ENCODE results near the gene SRSF4. TPM values are rescaled to one million over a fixed set of nuclear protein-coding genes. Genes with fewer than 3 reads are reported as not detected.

SRSF4 gene
- total and polyA plus RNA-seq, 4 experiments from 2014 or later = 60.2 to 104 (median 85.1) TPM

GRCh38 chr1:29120367-29120766 is 61.3 kb downstream of the SRSF4 start:
- peaks cover 1 to 18% (median 5%) of the 10 kb centered on the region in 4 donors for H3K4me1 Mint-ChIP-seq
- H3K4me3 Mint-ChIP-seq = peak overlapping the region in 6 of 8 donors; percentile 17 to 71 (median 36)
- ChIA-PET POLR2A (ENCODE audit: partially characterized antibody) (interaction anchor here (1.0 kb wide), 1 partner anchor 14 kb away, joined by 4 read pairs; no protein-coding TSS in a partner anchor), CTCF (ENCODE audit: partially characterized antibody) (interaction anchor here (1.1 to 3.7 kb wide), 6 partner anchors 10 to 238 kb away, joined by 3 to 20 read pairs (median 5); no protein-coding TSS in a partner anchor)
- no peak for DNase-seq
- H3K4me3 ChIP-seq (ENCODE audit: low read length in 2 of 2) = no peak overlapping the region
- intact Hi-C loops (cut with micrococcal nuclease) = loop anchor here (10.0 kb wide), 1 partner anchor 64 kb away; the partner anchor contains the start of gene SRSF4
- no peaks in the 10 kb centered on the region for H3K27me3 ChIP-seq (ENCODE audit: insufficient read depth, low read length)
- H3K36me3 Mint-ChIP-seq = peaks cover 40 to 41% of the 10 kb centered on the region in 2 donors
- peaks cover 25% of the 10 kb centered on the region for H3K4me1 ChIP-seq (ENCODE audit: insufficient read depth, low read length)
- H3K9me3 ChIP-seq (ENCODE audit: control insufficient read depth in 1 of 2, low read length in 2 of 2) = no peaks in the 10 kb centered on the region
- H3K9me3 Mint-ChIP-seq = peaks cover 0 to 4% (median 0%) of the 10 kb centered on the region in 8 donors
- H3K27me3 Mint-ChIP-seq = peaks cover 1 to 9% of the 10 kb centered on the region in 2 donors
- H3K36me3 ChIP-seq (ENCODE audit: insufficient read depth, low read length) = peaks cover 27% of the 10 kb centered on the region
- no peak overlapping the region for H3K27ac ChIP-seq (ENCODE audit: low read depth, low read length)
- H3K27ac Mint-ChIP-seq = peak overlapping the region in 2 of 7 donors; percentile 55 to 59

DNA sequence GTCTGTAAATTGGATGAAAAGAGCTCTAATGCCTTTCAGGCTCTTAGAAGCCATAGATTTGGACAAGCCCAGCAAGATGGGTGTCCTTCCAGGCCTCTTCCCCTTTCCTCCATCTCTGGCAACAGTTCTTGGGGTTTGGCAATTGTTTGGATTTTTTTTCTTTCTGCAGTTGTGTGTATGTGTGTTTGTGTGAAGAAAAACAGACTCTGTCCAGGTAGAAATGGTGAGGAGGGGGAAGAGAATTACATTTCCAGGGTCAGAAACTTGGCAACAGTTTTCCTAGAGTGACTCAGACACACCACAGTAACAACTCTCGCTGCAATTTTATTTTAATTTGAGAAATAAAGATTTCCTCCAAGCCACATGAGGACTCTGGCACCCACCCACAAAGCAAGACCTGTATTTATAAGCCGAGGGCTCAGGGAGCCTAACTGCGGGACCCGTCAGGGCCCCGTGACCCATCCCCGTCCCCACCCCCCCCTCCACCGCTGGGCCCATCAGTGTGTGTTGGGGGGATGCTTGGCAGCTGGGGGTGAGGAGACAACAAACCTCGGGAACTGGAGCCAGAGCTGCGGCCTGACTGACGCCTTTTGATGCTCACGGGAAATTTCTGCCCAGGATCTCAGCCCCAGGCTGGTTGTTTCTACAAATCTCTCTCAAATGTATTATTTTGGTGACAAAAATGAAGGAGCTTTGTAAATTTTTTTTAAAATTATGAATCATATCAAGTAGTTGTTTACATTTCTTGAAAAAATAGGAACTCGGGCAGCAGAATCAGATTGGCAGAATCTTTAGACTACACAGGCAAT is 62.4 kb downstream of the SRSF4 start:
- Histone ChIP-seq H3K36me3 (ENCODE audit: insufficient read depth, low read length) (peaks cover 30% of the 10 kb centered on the region), H3K27ac (ENCODE audit: low read depth, low read length) (no peak overlapping the region), H3K4me1 (ENCODE audit: insufficient read depth, low read length) (peaks cover 25% of the 10 kb centered on the region), H3K4me3 (ENCODE audit: low read length in 2 of 2) (no peak overlapping the region), H3K27me3 (ENCODE audit: insufficient read depth, low read length) (no peaks in the 10 kb centered on the region), H3K9me3 (ENCODE audit: control insufficient read depth in 1 of 2, low read length in 2 of 2) (no peaks in the 10 kb centered on the region)
- H3K36me3 Mint-ChIP-seq = peaks cover 45% of the 10 kb centered on the region in 2 donors
- no peak for DNase-seq
- peaks cover 1 to 7% of the 10 kb centered on the region in 2 donors for H3K27me3 Mint-ChIP-seq
- intact Hi-C loops (cut with micrococcal nuclease) = no loop called here
- H3K4me3 Mint-ChIP-seq = no peak overlapping the region
- CTCF ChIA-PET (ENCODE audit: partially characterized antibody) = interaction anchor here (1.1 to 3.7 kb wide), 6 partner anchors 9 to 237 kb away, joined by 3 to 20 read pairs (median 5); no protein-coding TSS in a partner anchor
- no peak overlapping the region for H3K27ac Mint-ChIP-seq
- H3K4me1 Mint-ChIP-seq = peaks cover 1 to 17% (median 4%) of the 10 kb centered on the region in 4 donors
- POLR2A ChIA-PET (ENCODE audit: partially characterized antibody) = no interaction called here
- peaks cover 0 to 1% (median 0%) of the 10 kb centered on the region in 8 donors for H3K9me3 Mint-ChIP-seq

- Histone ChIP-seq H3K4me3 (ENCODE audit: low read length in 2 of 2) (no peak overlapping the region), H3K4me1 (ENCODE audit: insufficient read depth, low read length) (peaks cover 13% of the 10 kb centered on the region), H3K36me3 (ENCODE audit: insufficient read depth, low read length) (peaks cover 49% of the 10 kb centered on the region), H3K9me3 (ENCODE audit: control insufficient read depth in 1 of 2, low read length in 2 of 2) (no peaks in the 10 kb centered on the region), H3K27ac (ENCODE audit: low read depth, low read length) (no peak overlapping the region), H3K27me3 (ENCODE audit: insufficient read depth, low read length) (no peaks in the 10 kb centered on the region)
- DNase-seq = no peak
- Mint-ChIP-seq H3K27me3 (peaks cover 0 to 4% of the 10 kb centered on the region in 2 donors), H3K36me3 (peaks cover 63 to 64% of the 10 kb centered on the region in 2 donors), H3K27ac (peak overlapping the region in 1 of 7 donors; percentile 41), H3K4me3 (no peak overlapping the region), H3K9me3 (peaks cover 0 to 1% (median 0%) of the 10 kb centered on the region in 8 donors), H3K4me1 (peaks cover 0 to 12% (median 1%) of the 10 kb centered on the region in 4 donors)
- POLR2A ChIA-PET (ENCODE audit: partially characterized antibody) = no interaction called here
- CTCF ChIA-PET (ENCODE audit: partially characterized antibody) = interaction anchor here (1.0 to 1.5 kb wide), 2 partner anchors 11 to 85 kb away, joined by 3 to 4 read pairs; no protein-coding TSS in a partner anchor
- intact Hi-C loops (cut with micrococcal nuclease) = no loop called here
Observed at GRCh38 chr1:29117381-29117780, 64.3 kb downstream of the SRSF4 start.

DNA sequence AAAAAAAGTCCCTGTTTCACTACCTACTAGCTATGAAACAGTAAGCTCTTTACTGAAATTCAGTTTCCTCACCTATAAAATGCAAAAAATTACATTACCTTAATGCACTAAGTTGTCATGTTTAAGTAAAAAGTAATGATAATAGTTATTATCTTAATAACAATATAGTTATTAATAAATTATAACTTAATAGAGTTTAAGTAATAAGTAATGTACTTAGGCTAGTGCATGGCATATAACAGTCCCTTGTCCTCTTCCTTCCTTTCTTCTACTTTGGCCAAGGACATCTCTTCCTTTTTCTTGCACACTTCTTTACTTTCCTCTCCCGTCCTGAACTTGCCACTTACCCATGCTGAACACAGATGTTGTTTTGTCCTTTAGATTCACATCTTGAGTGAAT is 67.0 kb downstream of the SRSF4 start:
- no peaks in the 10 kb centered on the region for H3K9me3 ChIP-seq (ENCODE audit: control insufficient read depth in 1 of 2, low read length in 2 of 2)
- no peaks in the 10 kb centered on the region for H3K27me3 ChIP-seq (ENCODE audit: insufficient read depth, low read length)
- Mint-ChIP-seq H3K4me3 (no peak overlapping the region), H3K27me3 (no peaks in the 10 kb centered on the region), H3K4me1 (peaks cover 0 to 4% (median 0%) of the 10 kb centered on the region in 4 donors), H3K36me3 (peaks cover 75 to 79% of the 10 kb centered on the region in 2 donors), H3K9me3 (peaks cover 0 to 3% (median 0%) of the 10 kb centered on the region in 8 donors), H3K27ac (no peak overlapping the region)
- ChIA-PET CTCF (ENCODE audit: partially characterized antibody) (interaction anchor here (1.1 to 2.8 kb wide), 3 partner anchors 10 to 88 kb away, joined by 3 to 8 read pairs (median 3); no protein-coding TSS in a partner anchor), POLR2A (ENCODE audit: partially characterized antibody) (interaction anchor here (0.8 kb wide), 1 partner anchor 10 kb away, joined by 3 read pairs; no protein-coding TSS in a partner anchor)
- no peak overlapping the region for H3K4me3 ChIP-seq (ENCODE audit: low read length in 2 of 2)
- no peak overlapping the region for H3K27ac ChIP-seq (ENCODE audit: low read depth, low read length)
- peaks cover 65% of the 10 kb centered on the region for H3K36me3 ChIP-seq (ENCODE audit: insufficient read depth, low read length)
- no peak for DNase-seq
- intact Hi-C loops (cut with micrococcal nuclease) = no loop called here
- H3K4me1 ChIP-seq (ENCODE audit: insufficient read depth, low read length) = no peaks in the 10 kb centered on the region

DNA sequence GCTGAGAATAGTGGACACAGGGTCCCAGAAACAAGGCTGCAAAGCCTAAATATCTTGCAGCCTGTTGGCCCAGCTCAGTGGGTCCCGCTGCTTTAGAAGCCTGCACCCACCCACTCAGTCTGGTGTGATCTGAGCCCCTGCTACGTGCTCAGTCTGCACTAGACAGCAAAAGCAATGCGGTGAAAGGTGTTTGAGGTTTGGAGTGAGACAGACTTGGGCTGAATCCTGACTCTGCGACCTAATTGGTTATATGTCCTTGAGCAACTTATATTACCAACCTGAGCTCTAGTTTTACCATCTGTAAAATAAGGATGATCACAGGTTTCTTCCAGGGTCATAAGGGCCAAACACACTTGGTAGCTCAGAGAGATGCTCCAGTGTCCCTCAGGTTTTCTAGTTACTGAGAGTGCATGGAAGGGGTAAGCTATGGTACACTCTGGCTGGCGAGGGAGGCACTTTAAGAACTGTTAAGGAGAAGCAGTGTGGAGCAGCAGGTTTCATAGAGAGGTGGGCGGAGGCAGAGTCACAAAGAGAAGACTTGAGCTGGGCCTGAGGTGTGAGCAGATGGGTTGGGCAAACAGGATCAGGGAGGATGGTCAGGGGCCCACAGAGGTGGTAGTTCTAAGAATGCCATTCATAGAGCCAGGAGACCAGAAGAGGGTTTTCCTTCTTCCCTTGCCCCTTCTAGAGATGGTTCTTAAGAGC is 68.1 kb downstream of the SRSF4 start:
- Mint-ChIP-seq H3K27me3 (no peaks in the 10 kb centered on the region), H3K9me3 (peaks cover 0 to 2% (median 0%) of the 10 kb centered on the region in 8 donors), H3K27ac (peak overlapping the region in 2 of 7 donors; percentile 12 to 33), H3K4me3 (peak overlapping the region in 1 of 8 donors; percentile 23), H3K36me3 (peaks cover 72 to 74% of the 10 kb centered on the region in 2 donors), H3K4me1 (peaks cover 0 to 2% (median 0%) of the 10 kb centered on the region in 4 donors)
- H3K27ac ChIP-seq (ENCODE audit: low read depth, low read length) = no peak overlapping the region
- ChIA-PET CTCF (ENCODE audit: partially characterized antibody) (interaction anchor here (1.1 to 2.8 kb wide), 3 partner anchors 11 to 89 kb away, joined by 3 to 8 read pairs (median 3); no protein-coding TSS in a partner anchor), POLR2A (ENCODE audit: partially characterized antibody) (interaction anchor here (0.8 kb wide), 1 partner anchor 11 kb away, joined by 3 read pairs; no protein-coding TSS in a partner anchor)
- H3K36me3 ChIP-seq (ENCODE audit: insufficient read depth, low read length) = peaks cover 71% of the 10 kb centered on the region
- intact Hi-C loops (cut with micrococcal nuclease) = no loop called here
- no peaks in the 10 kb centered on the region for H3K27me3 ChIP-seq (ENCODE audit: insufficient read depth, low read length)
- H3K9me3 ChIP-seq (ENCODE audit: control insufficient read depth in 1 of 2, low read length in 2 of 2) = no peaks in the 10 kb centered on the region
- H3K4me3 ChIP-seq (ENCODE audit: low read length in 2 of 2) = no peak overlapping the region
- H3K4me1 ChIP-seq (ENCODE audit: insufficient read depth, low read length) = no peaks in the 10 kb centered on the region
- DNase-seq = no peak

DNA sequence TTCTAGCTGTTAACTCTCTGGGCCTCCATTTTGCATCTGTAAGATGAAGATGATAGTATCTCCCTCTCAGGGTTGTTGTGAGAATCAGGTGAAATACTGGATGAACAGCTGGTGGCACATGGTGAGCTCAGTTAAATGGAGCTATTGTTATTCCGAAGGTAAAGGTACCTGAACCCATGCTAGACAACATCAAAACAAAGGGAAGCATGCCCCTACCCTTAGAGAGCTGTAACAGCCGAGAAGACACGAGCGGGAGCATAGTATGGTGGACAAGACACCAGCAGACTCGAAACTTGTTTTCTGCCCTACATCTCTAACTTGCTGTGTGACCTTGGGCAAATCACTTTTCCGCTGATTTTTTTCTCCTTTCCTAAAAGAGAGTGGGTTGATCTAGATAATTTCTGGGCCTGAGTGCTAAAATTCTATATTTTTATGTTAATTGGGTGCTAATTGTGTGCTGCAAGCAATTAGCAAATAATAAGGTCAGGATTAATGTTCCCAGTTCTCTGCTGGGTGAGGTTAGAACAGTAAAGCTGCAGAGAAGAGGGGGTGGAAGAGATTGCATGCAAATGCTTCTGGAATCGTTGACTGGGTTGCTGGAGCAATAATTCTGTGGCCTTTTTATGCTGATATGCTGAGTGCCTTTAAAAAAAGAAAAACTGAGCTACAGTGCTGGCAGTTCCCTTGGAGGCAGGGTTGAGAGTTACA is 68.8 kb downstream of the SRSF4 start:
- H3K27me3 Mint-ChIP-seq = no peaks in the 10 kb centered on the region
- intact Hi-C loops (cut with micrococcal nuclease) = no loop called here

More for the DNA sequence above, 68.8 kb downstream of the SRSF4 start:
- Mint-ChIP-seq H3K27ac (peak overlapping the region in 1 of 7 donors; percentile 18), H3K36me3 (peaks cover 70 to 73% of the 10 kb centered on the region in 2 donors), H3K9me3 (peaks cover 0 to 2% (median 0%) of the 10 kb centered on the region in 8 donors), H3K4me3 (peak overlapping the region in 1 of 8 donors; percentile 20), H3K4me1 (peaks cover 0 to 2% (median 0%) of the 10 kb centered on the region in 4 donors)
- ChIA-PET POLR2A (ENCODE audit: partially characterized antibody) (no interaction called here), CTCF (ENCODE audit: partially characterized antibody) (interaction anchor here (1.4 to 4.6 kb wide), 4 partner anchors 9 to 90 kb away, joined by 3 to 18 read pairs (median 6); no protein-coding TSS in a partner anchor)
- Histone ChIP-seq H3K27me3 (ENCODE audit: insufficient read depth, low read length) (no peaks in the 10 kb centered on the region), H3K36me3 (ENCODE audit: insufficient read depth, low read length) (peaks cover 67% of the 10 kb centered on the region), H3K27ac (ENCODE audit: low read depth, low read length) (no peak overlapping the region), H3K4me1 (ENCODE audit: insufficient read depth, low read length) (no peaks in the 10 kb centered on the region), H3K9me3 (ENCODE audit: control insufficient read depth in 1 of 2, low read length in 2 of 2) (no peaks in the 10 kb centered on the region), H3K4me3 (ENCODE audit: low read length in 2 of 2) (no peak overlapping the region)
- no peak for DNase-seq

All from CD4-positive, alpha-beta memory T cell (primary cell).